ENCODE results near the gene SNRPA1. TPM values are rescaled to one million over a fixed set of nuclear protein-coding genes. Genes with fewer than 3 reads are reported as not detected.
"Not testable (repeated sequence)": the region's sequence is repeated elsewhere in the genome, so short reads cannot be mapped to it uniquely, and the experiment has no call there.

Gene SNRPA1
- total RNA-seq, 1 donor from 2014 or later = 71.6 TPM

GRCh38 chr15:101295607-101296161 lies 636 bp upstream of the SNRPA1 start:
- DNase-seq (ENCODE audit: low spot score) = no peak

GRCh38 chr15:101293122-101293521 lies 1.9 kb downstream of the SNRPA1 start:
- DNase-seq (ENCODE audit: low spot score) = no peak

- no peak for DNase-seq (ENCODE audit: low spot score)
These were observed 6.0 kb downstream of the SNRPA1 start for GRCh38 chr15:101288905-101289513.

GRCh38 chr15:101287342-101287741 lies 7.7 kb downstream of the SNRPA1 start:
- DNase-seq (ENCODE audit: low spot score) = not testable (repeated sequence)

- DNase-seq (ENCODE audit: low spot score) = no peak
These were observed 8.5 kb downstream of the SNRPA1 start for GRCh38 chr15:101286471-101287114.

- no peak for DNase-seq (ENCODE audit: low spot score)
These were observed 11.1 kb downstream of the SNRPA1 start for GRCh38 chr15:101283931-101284330.

GRCh38 chr15:101280007-101280406 lies 15.0 kb downstream of the SNRPA1 start:
- DNase-seq (ENCODE audit: low spot score) = no peak

- no peak for DNase-seq (ENCODE audit: low spot score)
These were observed 17.0 kb downstream of the SNRPA1 start for GRCh38 chr15:101277943-101278564.

GRCh38 chr15:101277038-101277822 lies 17.8 kb downstream of the SNRPA1 start, which contains the start of gene SELENOS:
Gene SELENOS, minus strand, starts transcription at chr15:101277485. Its CDS starts 68 bp downstream, at chr15:101277417.
- DNase-seq (ENCODE audit: low spot score) = peak; percentile 89

- no peak for DNase-seq (ENCODE audit: low spot score)
These were observed 18.5 kb downstream of the SNRPA1 start for GRCh38 chr15:101276501-101277037.

- DNase-seq (ENCODE audit: low spot score) = no peak
These were observed 20.0 kb downstream of the SNRPA1 start for GRCh38 chr15:101275018-101275417.

- no peak for DNase-seq (ENCODE audit: low spot score)
These were observed 21.5 kb downstream of the SNRPA1 start for GRCh38 chr15:101273534-101273933.

GRCh38 chr15:101272584-101272983 lies 22.5 kb downstream of the SNRPA1 start:
- no peak for DNase-seq (ENCODE audit: low spot score)

- no peak for DNase-seq (ENCODE audit: low spot score)
These were observed 25.4 kb downstream of the SNRPA1 start for GRCh38 chr15:101269479-101270223.

- DNase-seq (ENCODE audit: low spot score) = no peak
These were observed 27.5 kb downstream of the SNRPA1 start for GRCh38 chr15:101267320-101268104.

- no peak for DNase-seq (ENCODE audit: low spot score)
These were observed 28.3 kb downstream of the SNRPA1 start for GRCh38 chr15:101266787-101267186.

- no peak for DNase-seq (ENCODE audit: low spot score)
These were observed 29.0 kb downstream of the SNRPA1 start for GRCh38 chr15:101266034-101266433.

GRCh38 chr15:101264911-101265641 lies 30.0 kb downstream of the SNRPA1 start:
- no peak for DNase-seq (ENCODE audit: low spot score)

GRCh38 chr15:101264011-101264410 lies 31.0 kb downstream of the SNRPA1 start:
- no peak for DNase-seq (ENCODE audit: low spot score)

All from ureter (tissue), 1 donor.